Upper lobe of left lung (tissue), 4 donors: ENCODE results near the gene DNAJC4.

ENCODE experiments used
- EP300 ChIP-seq, 4 donors: sonication (generic); formaldehyde crosslinking; IDR thresholded peaks; one replicate each; pipeline ENCODE4 v1.5.1; 2017; ENCODE audit warnings: antibody characterized with exemption in 4 of 4, control low read depth in 2 of 4
- POLR2A ChIP-seq, 4 donors: fragments of 450-650 bp; IDR thresholded peaks; one replicate each; pipeline ENCODE4 v1.5.1; 2016 to 2017; ENCODE audit warnings: antibody characterized with exemption in 4 of 4, mild to moderate bottlenecking in 2 of 4
- POLR2AphosphoS5 ChIP-seq, 2 donors: sonication (generic); formaldehyde crosslinking; IDR thresholded peaks; one replicate each; pipeline ENCODE4 v1.5.1; 2017; ENCODE audit warnings: antibody characterized with exemption in 2 of 2
- TF ChIP-seq, protein P1 (sequence below), 6 experiments: fragments of 450-650 bp in 4 of 6; fragments of 200-600 bp in 2 of 6; sonication (generic) in 2 of 6; IDR thresholded peaks; one replicate each; pipeline ENCODE4 v1.5.1; 2016 to 2019; ENCODE audit warnings: antibody characterized with exemption in 6 of 6

GRCh38 chr11:64219755-64220154 lies 10.6 kb upstream of the DNAJC4 start:
- TF ChIP-seq, protein P1, sequence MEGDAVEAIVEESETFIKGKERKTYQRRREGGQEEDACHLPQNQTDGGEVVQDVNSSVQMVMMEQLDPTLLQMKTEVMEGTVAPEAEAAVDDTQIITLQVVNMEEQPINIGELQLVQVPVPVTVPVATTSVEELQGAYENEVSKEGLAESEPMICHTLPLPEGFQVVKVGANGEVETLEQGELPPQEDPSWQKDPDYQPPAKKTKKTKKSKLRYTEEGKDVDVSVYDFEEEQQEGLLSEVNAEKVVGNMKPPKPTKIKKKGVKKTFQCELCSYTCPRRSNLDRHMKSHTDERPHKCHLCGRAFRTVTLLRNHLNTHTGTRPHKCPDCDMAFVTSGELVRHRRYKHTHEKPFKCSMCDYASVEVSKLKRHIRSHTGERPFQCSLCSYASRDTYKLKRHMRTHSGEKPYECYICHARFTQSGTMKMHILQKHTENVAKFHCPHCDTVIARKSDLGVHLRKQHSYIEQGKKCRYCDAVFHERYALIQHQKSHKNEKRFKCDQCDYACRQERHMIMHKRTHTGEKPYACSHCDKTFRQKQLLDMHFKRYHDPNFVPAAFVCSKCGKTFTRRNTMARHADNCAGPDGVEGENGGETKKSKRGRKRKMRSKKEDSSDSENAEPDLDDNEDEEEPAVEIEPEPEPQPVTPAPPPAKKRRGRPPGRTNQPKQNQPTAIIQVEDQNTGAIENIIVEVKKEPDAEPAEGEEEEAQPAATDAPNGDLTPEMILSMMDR (IDR thresholded peaks at IDR 0.05) = no peak
- TF ChIP-seq POLR2A (IDR thresholded peaks at IDR 0.05) (no peak), POLR2AphosphoS5 (IDR thresholded peaks at IDR 0.05) (no peak), EP300 (IDR thresholded peaks at IDR 0.05) (no peak)
